K562 (cell line): ENCODE results near the gene TCF15. TPM values are rescaled to one million over a fixed set of nuclear protein-coding genes. Genes with fewer than 3 reads are reported as not detected.

Experiments used
- HBP1 ChIP-seq: fragments of 450-650 bp; formaldehyde crosslinking; IDR thresholded peaks from 2 replicates; pipeline ENCODE4 v1.4.0; 2022; ENCODE audit warnings: missing genetic modification characterization
- NFRKB ChIP-seq: fragments of 450-650 bp; IDR thresholded peaks from 2 replicates; pipeline ENCODE4 v1.6.1; 2016; ENCODE audit warnings: low read depth
- SUPT5H ChIP-seq: fragments of 450-650 bp; IDR thresholded peaks from 2 replicates; pipeline ENCODE4 v1.6.1; 2016
- ZBTB40 ChIP-seq, 2 experiments: fragments of 450-650 bp in 1 of 2; sonication (generic) in 1 of 2; formaldehyde crosslinking in 1 of 2; IDR thresholded peaks; 2 replicates each; pipeline versions ENCODE4 v1.7.1 to v1.9.0; 2016 to 2022; ENCODE audit warnings: inconsistent platforms in 1 of 2, mild to moderate bottlenecking in 1 of 2, missing genetic modification reagents in 1 of 2
- ZNF253 ChIP-seq: fragments of 250-450 bp; sonication (Bioruptor Pico); conservative IDR thresholded peaks from 2 replicates; pipeline ENCODE4 v1.6.1; 2021; ENCODE audit warnings: mild to moderate bottlenecking
- polyA plus RNA-seq, 8 experiments: library from polyadenylated mRNA; depleted of rRNA in 4 of 8; stranded (reverse) in 5 of 8; unstranded in 3 of 8; fragments of >200 nt; fragmentation: Nextera tagmentation in 2 of 8; fragmentation: Illumina TruSeq in 1 of 8; extraction: Ambion mirVana in 2 of 8; extraction: Trizol in 1 of 8; gene quantifications; 2 replicates each; pipeline versions ENCODE4 v1.2.1 to v1.2.3, GENCODE V29; 2011 to 2014; ENCODE audit warnings: inconsistent platforms in 1 of 8, missing spikeins in 1 of 8
- total RNA-seq, 7 experiments: library from RNA; depleted of rRNA in 6 of 7; stranded (reverse); fragments of >200 nt in 6 of 7; fragmentation: Illumina TruSeq in 2 of 7; extraction: Trizol in 2 of 7; gene quantifications; 2 replicates each; pipeline versions ENCODE4 v1.2.1 to v1.2.3, GENCODE V29; 2011 to 2021; ENCODE audit warnings: low replicate concordance in 1 of 7
- TF ChIP-seq, protein P1 (sequence below): fragments of 250-450 bp; sonication (Bioruptor Pico); IDR thresholded peaks from 2 replicates; pipeline ENCODE4 v1.4.0; 2020; ENCODE audit warnings: borderline replicate concordance
- TF ChIP-seq, protein P2 (sequence below): fragments of 450-650 bp; formaldehyde crosslinking; conservative IDR thresholded peaks from 2 replicates; pipeline ENCODE4 v1.4.0; 2022; ENCODE audit warnings: mild to moderate bottlenecking, missing genetic modification characterization
- TF ChIP-seq, protein P3 (sequence below), 2 experiments: IDR thresholded peaks; 2 replicates each; pipeline ENCODE4 v1.6.1; 2012; ENCODE audit warnings: improper control_type of control experiment in 2 of 2, low read depth in 2 of 2, low read length in 2 of 2, borderline replicate concordance in 1 of 2

The TCF15 gene
- total and polyA plus RNA-seq, 9 of the 15 experiments (the other 6 are each of a cell fraction or from before 2014, with no cell fraction given), result 0.04 to 5.0 (median 1.2) TPM

GRCh38 chr20:655726-656624, 45.9 kb upstream of the TCF15 start (continued):
- TF ChIP-seq ZBTB40 (IDR thresholded peaks at IDR 0.05) (no peak), ZBTB40 (CRISPR knock-in tag; IDR thresholded peaks at IDR 0.05) (no peak), SUPT5H (no peak), HBP1 (CRISPR knock-in tag) (no peak), ZNF253 (CRISPR knock-in tag) (no peak), NFRKB (no peak)
- TF ChIP-seq, protein P1, sequence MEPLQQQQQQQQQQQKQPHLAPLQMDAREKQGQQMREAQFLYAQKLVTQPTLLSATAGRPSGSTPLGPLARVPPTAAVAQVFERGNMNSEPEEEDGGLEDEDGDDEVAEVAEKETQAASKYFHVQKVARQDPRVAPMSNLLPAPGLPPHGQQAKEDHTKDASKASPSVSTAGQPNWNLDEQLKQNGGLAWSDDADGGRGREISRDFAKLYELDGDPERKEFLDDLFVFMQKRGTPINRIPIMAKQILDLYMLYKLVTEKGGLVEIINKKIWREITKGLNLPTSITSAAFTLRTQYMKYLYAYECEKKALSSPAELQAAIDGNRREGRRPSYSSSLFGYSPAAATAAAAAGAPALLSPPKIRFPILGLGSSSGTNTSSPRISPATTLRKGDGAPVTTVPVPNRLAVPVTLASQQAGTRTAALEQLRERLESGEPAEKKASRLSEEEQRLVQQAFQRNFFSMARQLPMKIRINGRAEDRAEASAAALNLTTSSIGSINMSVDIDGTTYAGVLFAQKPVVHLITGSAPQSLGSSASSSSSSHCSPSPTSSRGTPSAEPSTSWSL (CRISPR knock-in tag), result no peak
- TF ChIP-seq, protein P2, sequence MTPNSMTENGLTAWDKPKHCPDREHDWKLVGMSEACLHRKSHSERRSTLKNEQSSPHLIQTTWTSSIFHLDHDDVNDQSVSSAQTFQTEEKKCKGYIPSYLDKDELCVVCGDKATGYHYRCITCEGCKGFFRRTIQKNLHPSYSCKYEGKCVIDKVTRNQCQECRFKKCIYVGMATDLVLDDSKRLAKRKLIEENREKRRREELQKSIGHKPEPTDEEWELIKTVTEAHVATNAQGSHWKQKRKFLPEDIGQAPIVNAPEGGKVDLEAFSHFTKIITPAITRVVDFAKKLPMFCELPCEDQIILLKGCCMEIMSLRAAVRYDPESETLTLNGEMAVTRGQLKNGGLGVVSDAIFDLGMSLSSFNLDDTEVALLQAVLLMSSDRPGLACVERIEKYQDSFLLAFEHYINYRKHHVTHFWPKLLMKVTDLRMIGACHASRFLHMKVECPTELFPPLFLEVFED (CRISPR knock-in tag), result no peak
- TF ChIP-seq, protein P3, sequence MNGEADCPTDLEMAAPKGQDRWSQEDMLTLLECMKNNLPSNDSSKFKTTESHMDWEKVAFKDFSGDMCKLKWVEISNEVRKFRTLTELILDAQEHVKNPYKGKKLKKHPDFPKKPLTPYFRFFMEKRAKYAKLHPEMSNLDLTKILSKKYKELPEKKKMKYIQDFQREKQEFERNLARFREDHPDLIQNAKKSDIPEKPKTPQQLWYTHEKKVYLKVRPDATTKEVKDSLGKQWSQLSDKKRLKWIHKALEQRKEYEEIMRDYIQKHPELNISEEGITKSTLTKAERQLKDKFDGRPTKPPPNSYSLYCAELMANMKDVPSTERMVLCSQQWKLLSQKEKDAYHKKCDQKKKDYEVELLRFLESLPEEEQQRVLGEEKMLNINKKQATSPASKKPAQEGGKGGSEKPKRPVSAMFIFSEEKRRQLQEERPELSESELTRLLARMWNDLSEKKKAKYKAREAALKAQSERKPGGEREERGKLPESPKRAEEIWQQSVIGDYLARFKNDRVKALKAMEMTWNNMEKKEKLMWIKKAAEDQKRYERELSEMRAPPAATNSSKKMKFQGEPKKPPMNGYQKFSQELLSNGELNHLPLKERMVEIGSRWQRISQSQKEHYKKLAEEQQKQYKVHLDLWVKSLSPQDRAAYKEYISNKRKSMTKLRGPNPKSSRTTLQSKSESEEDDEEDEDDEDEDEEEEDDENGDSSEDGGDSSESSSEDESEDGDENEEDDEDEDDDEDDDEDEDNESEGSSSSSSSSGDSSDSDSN (IDR thresholded peaks at IDR 0.05; ENCODE audit: borderline replicate concordance in 1 of 2, low read depth in 2 of 2, low read length in 2 of 2), result no peak
